ENCODE results near the gene TSPAN13. TPM values are rescaled to one million over a fixed set of nuclear protein-coding genes. Genes with fewer than 3 reads are reported as not detected.

The TSPAN13 gene
- total and polyA plus RNA-seq, 7 donors = 4.8 to 16.2 (median 8.9) TPM

- Histone ChIP-seq H3K27ac (no peak overlapping the region), H3K4me3 (no peak overlapping the region), H3K4me1 (no peaks in the 10 kb centered on the region), H3K9me3 (no peaks in the 10 kb centered on the region), H3K27me3 (ENCODE audit: insufficient read depth in 3 of 3, low read length in 2 of 3) (no peaks in the 10 kb centered on the region), H3K36me3 (ENCODE audit: insufficient read depth in 1 of 2, low read depth in 1 of 2) (no peaks in the 10 kb centered on the region)
- TF ChIP-seq CTCF (IDR thresholded peaks at IDR 0.05) = peak; percentile 22
- no peak for ATAC-seq
- intact Hi-C loops (cut with DNase I) = no loop called here
- no peak for DNase-seq
Measured at GRCh38 chr7:16801111-16801542, 47.6 kb downstream of the TSPAN13 start.

GRCh38 chr7:16801579-16801978 is 48.0 kb downstream of the TSPAN13 start:
- intact Hi-C loops (cut with DNase I) = no loop called here
- ATAC-seq (no peak), DNase-seq (no peak)
- H3K36me3 ChIP-seq (ENCODE audit: insufficient read depth in 1 of 2, low read depth in 1 of 2) = no peaks in the 10 kb centered on the region
- TF ChIP-seq CTCF (IDR thresholded peaks at IDR 0.05) = no peak
- no peaks in the 10 kb centered on the region for H3K4me1 ChIP-seq
- no peaks in the 10 kb centered on the region for H3K27me3 ChIP-seq (ENCODE audit: insufficient read depth in 3 of 3, low read length in 2 of 3)
- 89 to 93% (median 90%) methylated on average over 4 of the region's 4 CpGs for WGBS, 3 donors
- no peak overlapping the region for H3K27ac ChIP-seq
- no peaks in the 10 kb centered on the region for H3K9me3 ChIP-seq
- no peak overlapping the region for H3K4me3 ChIP-seq

GRCh38 chr7:16803125-16803524 is 49.6 kb downstream of the TSPAN13 start:
- Histone ChIP-seq H3K36me3 (ENCODE audit: insufficient read depth in 1 of 2, low read depth in 1 of 2) (no peaks in the 10 kb centered on the region), H3K4me3 (no peak overlapping the region), H3K4me1 (no peaks in the 10 kb centered on the region), H3K27me3 (ENCODE audit: insufficient read depth in 3 of 3, low read length in 2 of 3) (no peaks in the 10 kb centered on the region), H3K27ac (no peak overlapping the region), H3K9me3 (no peaks in the 10 kb centered on the region)
- ATAC-seq (no peak), DNase-seq (no peak)
- intact Hi-C loops (cut with DNase I) = loop anchor here in 1 of 2 donors (2.0 kb wide), 1 partner anchor 116 kb away; no protein-coding TSS in a partner anchor
- no peak for TF ChIP-seq CTCF (IDR thresholded peaks at IDR 0.05)
- WGBS, 3 donors = 69 to 82% (median 70%) methylated on average over 4 of the region's 4 CpGs

- no peaks in the 10 kb centered on the region for H3K27me3 ChIP-seq (ENCODE audit: insufficient read depth in 3 of 3, low read length in 2 of 3)
- ATAC-seq (no peak), DNase-seq (no peak)
- no peaks in the 10 kb centered on the region for H3K4me1 ChIP-seq
- no peaks in the 10 kb centered on the region for H3K9me3 ChIP-seq
- H3K4me3 ChIP-seq = no peak overlapping the region
- H3K36me3 ChIP-seq (ENCODE audit: insufficient read depth in 1 of 2, low read depth in 1 of 2) = no peaks in the 10 kb centered on the region
- 71 to 76% (median 74%) methylated on average over 7 of the region's 7 CpGs for WGBS, 3 donors
- intact Hi-C loops (cut with DNase I) = loop anchor here in 1 of 2 donors (2.0 kb wide), 1 partner anchor 115 kb away; no protein-coding TSS in a partner anchor
- no peak overlapping the region for H3K27ac ChIP-seq
- TF ChIP-seq CTCF (IDR thresholded peaks at IDR 0.05) = no peak
Measured at GRCh38 chr7:16803881-16804673, 50.5 kb downstream of the TSPAN13 start.

Measured in psoas muscle (tissue), 8 donors.